Left lung (tissue), 10 donors: ENCODE measurements around the gene PRR14. TPM values are rescaled to one million over a fixed set of nuclear protein-coding genes. Genes with fewer than 3 reads are reported as not detected.

Source experiments
- ATAC-seq: fragments of 200-7000 bp; cut with Tn5 transposase; one replicate; pipeline ENCODE4 v1.9.1; 2020; ENCODE audit warnings: moderate library complexity
- DNase-seq, 4 donors: peaks; one replicate each; pipeline ENCODE4 v3.0.0-alpha.2; 2013 to 2020
- H3K27ac ChIP-seq, 2 donors: fragments of 200-600 bp; sonication (generic) in 1 of 2; one replicate each; pipeline versions ENCODE4 v1.5.0 to v1.8.0; 2020 to 2021
- H3K27me3 ChIP-seq, 2 donors: fragments of 200-600 bp; sonication (generic) in 1 of 2; one replicate each; pipeline versions ENCODE4 v1.5.0 to v1.8.0; 2020 to 2021
- H3K36me3 ChIP-seq, 2 donors: fragments of 200-600 bp; sonication (generic) in 1 of 2; one replicate each; pipeline versions ENCODE4 v1.5.0 to v1.8.0; 2020 to 2021
- H3K4me1 ChIP-seq, 2 donors: fragments of 200-600 bp; one replicate each; pipeline ENCODE4 v1.8.0; 2021
- H3K4me3 ChIP-seq, 2 donors: fragments of 200-600 bp; sonication (generic) in 1 of 2; one replicate each; pipeline versions ENCODE4 v1.5.0 to v1.8.0; 2020 to 2021; ENCODE audit warnings: mild to moderate bottlenecking in 1 of 2
- H3K9me3 ChIP-seq, 2 donors: fragments of 200-600 bp; sonication (generic) in 1 of 2; one replicate each; pipeline versions ENCODE4 v1.5.0 to v1.8.0; 2020 to 2021
- intact Hi-C, 2 donors: fragments of 100-400 bp; cut with DNase I; formaldehyde crosslinking; loops; one replicate each; pipeline versions ENCODE4 v1.11.2 to v1.14.2; 2022
- polyA plus RNA-seq, 6 donors: library from polyadenylated mRNA; unstranded; fragments of 120-200 nt; gene quantifications; one replicate each; pipeline ENCODE4 v1.2.1, GENCODE V29; 2013; ENCODE audit not compliant: insufficient read length in 6 of 6
- total RNA-seq, 2 donors: library from RNA; stranded (reverse); fragmentation: NEBNext Ultra II Directional; extraction: Animal tissue kit (Norgen Biotek cat#: 25700); gene quantifications; one replicate each; pipeline ENCODE4 v1.2.1, GENCODE V29; 2021
- TF ChIP-seq, protein P1 (sequence below), 2 donors: fragments of 200-600 bp; sonication (generic) in 1 of 2; IDR thresholded peaks; one replicate each; pipeline versions ENCODE4 v1.5.0 to v1.8.0; 2021; ENCODE audit warnings: antibody characterized with exemption in 2 of 2
- donor health status: DM: no; HTN: yes; CAD: no.
- donor health status: DM: no; HTN: no; CAD: no.

Gene PRR14
- total and polyA plus RNA-seq, 8 donors, result 39.2 to 58.8 (median 45.2) TPM

DNA sequence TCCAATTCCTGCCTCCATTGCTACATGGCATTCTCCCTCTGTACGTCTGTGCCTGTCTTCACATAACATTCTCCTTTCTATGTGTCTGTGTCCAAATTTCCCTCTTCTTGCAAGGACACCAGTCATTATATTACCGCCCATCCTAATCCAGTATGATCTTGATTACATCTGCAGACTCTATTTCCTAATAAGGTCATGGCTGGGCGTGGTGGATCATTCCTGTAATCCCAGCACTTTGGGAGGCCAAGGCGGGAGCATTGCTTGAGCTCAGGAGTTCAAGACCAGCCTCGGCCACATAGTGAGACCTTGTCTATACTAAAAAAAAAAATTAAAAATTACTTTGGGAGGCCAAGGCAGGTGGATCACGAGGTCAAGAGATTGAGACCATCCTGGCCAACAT lies 5.0 kb upstream of the PRR14 start:
- ATAC-seq (no peak), DNase-seq (no peak)
- no peak overlapping the region for H3K4me3 ChIP-seq
- no peaks in the 10 kb centered on the region for H3K36me3 ChIP-seq
- H3K9me3 ChIP-seq, result no peaks in the 10 kb centered on the region
- intact Hi-C loops, result no loop called here
- H3K4me1 ChIP-seq, result peaks cover 0 to 6% of the 10 kb centered on the region in 2 donors
- no peak overlapping the region for H3K27ac ChIP-seq
- no peaks in the 10 kb centered on the region for H3K27me3 ChIP-seq
- TF ChIP-seq, protein P1, sequence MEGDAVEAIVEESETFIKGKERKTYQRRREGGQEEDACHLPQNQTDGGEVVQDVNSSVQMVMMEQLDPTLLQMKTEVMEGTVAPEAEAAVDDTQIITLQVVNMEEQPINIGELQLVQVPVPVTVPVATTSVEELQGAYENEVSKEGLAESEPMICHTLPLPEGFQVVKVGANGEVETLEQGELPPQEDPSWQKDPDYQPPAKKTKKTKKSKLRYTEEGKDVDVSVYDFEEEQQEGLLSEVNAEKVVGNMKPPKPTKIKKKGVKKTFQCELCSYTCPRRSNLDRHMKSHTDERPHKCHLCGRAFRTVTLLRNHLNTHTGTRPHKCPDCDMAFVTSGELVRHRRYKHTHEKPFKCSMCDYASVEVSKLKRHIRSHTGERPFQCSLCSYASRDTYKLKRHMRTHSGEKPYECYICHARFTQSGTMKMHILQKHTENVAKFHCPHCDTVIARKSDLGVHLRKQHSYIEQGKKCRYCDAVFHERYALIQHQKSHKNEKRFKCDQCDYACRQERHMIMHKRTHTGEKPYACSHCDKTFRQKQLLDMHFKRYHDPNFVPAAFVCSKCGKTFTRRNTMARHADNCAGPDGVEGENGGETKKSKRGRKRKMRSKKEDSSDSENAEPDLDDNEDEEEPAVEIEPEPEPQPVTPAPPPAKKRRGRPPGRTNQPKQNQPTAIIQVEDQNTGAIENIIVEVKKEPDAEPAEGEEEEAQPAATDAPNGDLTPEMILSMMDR (IDR thresholded peaks at IDR 0.05), result no peak

GRCh38 chr16:30647274-30647571 lies 3.5 kb upstream of the PRR14 start:
- H3K27me3 ChIP-seq, result no peaks in the 10 kb centered on the region
- intact Hi-C loops, result no loop called here
- TF ChIP-seq, protein P1 (IDR thresholded peaks at IDR 0.05), result no peak
- H3K4me1 ChIP-seq, result peaks cover 5 to 14% of the 10 kb centered on the region in 2 donors
- ATAC-seq, result no peak
- no peak for DNase-seq
- H3K4me3 ChIP-seq, result no peak overlapping the region
- peaks cover 0 to under 1% of the 10 kb centered on the region in 2 donors for H3K36me3 ChIP-seq
- H3K9me3 ChIP-seq, result no peaks in the 10 kb centered on the region
- no peak overlapping the region for H3K27ac ChIP-seq

DNA sequence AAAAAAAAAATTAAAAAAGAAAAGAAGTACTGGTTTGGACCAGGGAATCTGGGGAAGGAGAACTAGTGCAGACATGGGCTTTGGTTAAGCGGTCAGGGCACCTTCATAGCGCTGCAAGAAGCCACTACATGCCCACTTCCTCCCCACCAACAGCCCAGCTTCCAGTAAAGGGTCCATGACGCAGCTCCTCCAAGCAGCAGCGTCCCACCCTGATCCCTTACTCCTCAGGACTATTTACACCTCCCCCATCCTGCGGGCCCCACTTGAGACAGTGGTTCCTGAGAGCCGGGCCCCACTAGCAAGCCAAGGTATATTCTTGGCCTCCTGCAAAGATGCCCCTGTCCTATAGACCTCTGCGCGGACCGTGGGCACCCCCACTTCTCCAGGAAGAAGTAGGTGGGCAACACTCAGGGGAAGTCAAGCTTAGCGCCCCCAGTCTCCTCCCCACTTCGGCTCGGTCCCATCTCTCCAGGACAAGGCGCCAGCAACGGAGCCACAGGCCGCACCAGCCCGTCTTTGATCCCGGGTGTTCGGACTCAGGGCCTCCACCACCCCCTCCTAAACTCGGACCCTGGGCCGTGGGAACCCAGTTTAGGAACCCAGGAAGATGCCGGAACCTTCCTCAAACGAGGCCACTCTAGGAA lies 913 bp upstream of the PRR14 start:
- H3K9me3 ChIP-seq, result no peaks in the 10 kb centered on the region
- H3K27ac ChIP-seq, result peak overlapping the region; percentile 91 to 96
- TF ChIP-seq, protein P1 (IDR thresholded peaks at IDR 0.05), result no peak
- peak overlapping the region; percentile 52 to 97 for H3K4me3 ChIP-seq
- intact Hi-C loops, result no loop called here
- H3K36me3 ChIP-seq, result peaks cover 0 to 27% of the 10 kb centered on the region in 2 donors
- ATAC-seq (no peak), DNase-seq (peak in 2 of 4 donors; percentile 28 to 58)
- H3K27me3 ChIP-seq, result no peaks in the 10 kb centered on the region
- H3K4me1 ChIP-seq, result peaks cover 8 to 29% of the 10 kb centered on the region in 2 donors

DNA sequence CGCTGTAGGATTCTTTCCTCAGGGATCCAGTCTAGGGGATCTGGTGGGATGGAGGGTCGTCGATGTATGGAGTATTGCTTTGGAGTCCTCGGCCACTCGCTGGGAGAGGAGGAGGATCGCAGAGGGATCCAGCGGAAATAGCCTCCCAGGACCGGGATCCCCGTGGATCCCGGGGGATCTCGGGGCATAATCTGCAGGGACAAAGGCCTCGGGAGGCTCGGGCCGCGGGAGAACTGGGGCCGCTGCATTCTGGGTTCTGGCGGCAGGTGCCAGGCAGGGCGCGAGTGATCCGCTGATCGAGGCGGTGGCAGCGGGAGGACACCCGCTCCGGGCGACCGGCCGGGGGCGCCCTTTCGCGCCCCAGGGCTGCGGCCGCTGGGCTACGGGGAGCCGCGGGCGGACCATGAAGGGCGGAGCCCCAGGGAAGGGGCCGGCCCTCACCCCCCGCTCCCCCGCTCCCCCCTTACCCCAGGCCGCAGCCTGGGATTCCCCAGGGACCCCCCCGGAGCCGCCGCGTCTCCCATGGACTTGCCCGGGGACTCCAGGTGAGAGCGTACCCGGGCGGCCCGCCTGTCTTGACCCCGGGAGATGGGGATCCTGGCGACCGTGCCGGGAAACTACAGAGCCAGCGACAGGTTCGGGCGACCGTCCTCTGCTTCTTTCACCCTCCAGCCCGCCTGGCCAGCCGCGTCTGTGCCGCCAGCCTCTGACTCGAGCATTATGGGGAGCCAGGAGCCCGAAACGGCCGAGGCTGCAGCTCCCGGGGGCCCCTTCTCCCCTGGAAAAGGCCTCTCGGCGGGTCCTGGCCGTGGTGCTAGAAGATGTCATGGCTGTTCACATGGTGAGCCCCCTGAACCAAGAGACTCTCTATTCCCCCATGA lies 604 bp downstream of the PRR14 start:
- DNase-seq, result peak in 3 of 4 donors; percentile 67 to 94 (median 72)
- peak overlapping the region; percentile 91 to 96 for H3K27ac ChIP-seq
- peaks cover 0 to 42% of the 10 kb centered on the region in 2 donors for H3K36me3 ChIP-seq
- intact Hi-C loops, result no loop called here
- H3K9me3 ChIP-seq, result no peaks in the 10 kb centered on the region
- TF ChIP-seq, protein P1 (IDR thresholded peaks at IDR 0.05), result peak; percentile 58 to 64
- no peaks in the 10 kb centered on the region for H3K27me3 ChIP-seq
- peak; percentile 85 for ATAC-seq
- H3K4me3 ChIP-seq, result peak overlapping the region; percentile 52 to 97
- H3K4me1 ChIP-seq, result peaks cover 8 to 31% of the 10 kb centered on the region in 2 donors

- peaks cover 10 to 37% of the 10 kb centered on the region in 2 donors for H3K4me1 ChIP-seq
- peaks cover 0 to 48% of the 10 kb centered on the region in 2 donors for H3K36me3 ChIP-seq
- no peaks in the 10 kb centered on the region for H3K9me3 ChIP-seq
- DNase-seq (no peak), ATAC-seq (no peak)
- H3K4me3 ChIP-seq, result peak overlapping the region; percentile 52 to 97
- H3K27ac ChIP-seq, result peak overlapping the region; percentile 91 to 96
- intact Hi-C loops, result no loop called here
- TF ChIP-seq, protein P1 (IDR thresholded peaks at IDR 0.05), result no peak
- no peaks in the 10 kb centered on the region for H3K27me3 ChIP-seq
Observed at GRCh38 chr16:30652005-30652296, 1.2 kb downstream of the PRR14 start.
